MCF 10A (cell line): Measurements from ENCODE around the gene FNDC5. TPM values are rescaled to one million over a fixed set of nuclear protein-coding genes. Genes with fewer than 3 reads are reported as not detected.

ENCODE experiments used
- BruUV-seq: library from RNA; stranded (reverse); fragments of 400-500 nt; replicated peaks from 2 replicates; lab custom pipeline; 2021; lab: Mats Ljungman, UMichigan
- CTCF ChIA-PET: fragments of 300-600 bp; sonication (Branson Sonifier 250); formaldehyde crosslinking; extraction: SDS; loops from one replicate; lab custom pipeline; 2021; ENCODE audit warnings: antibody characterized with exemption, inconsistent platforms; lab: Yijun Ruan, JAX
- POLR2A ChIA-PET: fragments of 300-600, 350-650 bp; sonication (Branson Sonifier 250); formaldehyde crosslinking; extraction: SDS; loops from one replicate; lab custom pipeline; 2020; ENCODE audit warnings: antibody characterized with exemption, inconsistent platforms; lab: Yijun Ruan, JAX
- DNase-seq: peaks from one replicate; pipeline ENCODE4 v3.0.0-alpha.2; 2018; ENCODE audit not compliant: unreplicated experiment
- H3K27ac Mint-ChIP-seq: one replicate; pipeline ENCODE4 v1.8.0; 2022; ENCODE audit warnings: mild to moderate bottlenecking, low read depth, mixed read lengths; ENCODE audit not compliant: unreplicated experiment
- H3K27me3 Mint-ChIP-seq: one replicate; pipeline ENCODE4 v1.8.0; 2022; ENCODE audit warnings: mixed read lengths; ENCODE audit not compliant: insufficient read depth, unreplicated experiment
- H3K36me3 Mint-ChIP-seq: one replicate; pipeline ENCODE4 v1.8.0; 2022; ENCODE audit warnings: mild to moderate bottlenecking, moderate library complexity, mixed read lengths; ENCODE audit not compliant: insufficient read depth, unreplicated experiment
- H3K4me1 Mint-ChIP-seq: one replicate; pipeline ENCODE4 v1.8.0; 2022; ENCODE audit warnings: mixed read lengths; ENCODE audit not compliant: insufficient read depth, unreplicated experiment
- H3K4me3 Mint-ChIP-seq: one replicate; pipeline ENCODE4 v1.8.0; 2022; ENCODE audit warnings: mild to moderate bottlenecking, moderate library complexity, mixed read lengths; ENCODE audit not compliant: unreplicated experiment
- H3K9me3 Mint-ChIP-seq: one replicate; pipeline ENCODE4 v1.8.0; 2022; ENCODE audit warnings: mixed read lengths; ENCODE audit not compliant: unreplicated experiment
- CTCF ChIP-seq: fragments of 200-600 bp; IDR thresholded peaks from one replicate; pipeline ENCODE4 v1.8.0; 2022; ENCODE audit warnings: antibody characterized with exemption, mild to moderate bottlenecking; ENCODE audit not compliant: unreplicated experiment
- intact Hi-C: fragments of 100-400 bp; cut with micrococcal nuclease; formaldehyde crosslinking; loops from 2 replicates; pipeline ENCODE4 v1.14.1; 2022
- total RNA-seq: library from RNA; stranded (reverse); gene quantifications from 2 replicates; pipeline ENCODE4 v1.2.3, GENCODE V29; 2022

Gene FNDC5
- total RNA-seq, 1 experiment from 2014 or later, result not detected

GRCh38 chr1:32865639-32866405, 4.9 kb downstream of the FNDC5 start:
- H3K27ac Mint-ChIP-seq, result no peak overlapping the region
- peaks cover 5% of the 10 kb centered on the region for H3K4me1 Mint-ChIP-seq
- H3K9me3 Mint-ChIP-seq, result no peaks in the 10 kb centered on the region
- ChIA-PET POLR2A (interaction anchor here (1.2 kb wide), 1 partner anchor 48 kb away, joined by 3 read pairs; the partner anchor contains the start of genes S100PBP and YARS1), CTCF (interaction anchor here (0.6 to 1.3 kb wide), 4 partner anchors 92 to 554 kb away, joined by 3 to 6 read pairs (median 4); no protein-coding TSS in a partner anchor)
- no TSS peak for BruUV-seq
- no peak for DNase-seq
- TF ChIP-seq CTCF, result no peak
- H3K36me3 Mint-ChIP-seq, result peaks cover 16% of the 10 kb centered on the region
- H3K27me3 Mint-ChIP-seq, result peaks cover 12% of the 10 kb centered on the region
- H3K4me3 Mint-ChIP-seq, result no peak overlapping the region
- intact Hi-C loops, result no loop called here

GRCh38 chr1:32864375-32865019, 6.2 kb downstream of the FNDC5 start:
- Mint-ChIP-seq H3K4me1 (no peaks in the 10 kb centered on the region), H3K27me3 (peaks cover 3% of the 10 kb centered on the region), H3K27ac (no peak overlapping the region), H3K4me3 (no peak overlapping the region), H3K9me3 (no peaks in the 10 kb centered on the region), H3K36me3 (peaks cover 16% of the 10 kb centered on the region)
- CTCF ChIA-PET, result interaction anchor here (0.6 to 3.9 kb wide), 2 partner anchors 8 to 213 kb away, joined by 4 to 16 read pairs; partner anchors contain the start of gene RBBP4
- BruUV-seq, result no TSS peak
- no peak for TF ChIP-seq CTCF
- POLR2A ChIA-PET, result no interaction called here
- intact Hi-C loops, result no loop called here
- DNase-seq, result no peak

- Mint-ChIP-seq H3K36me3 (peaks cover 16% of the 10 kb centered on the region), H3K27me3 (no peaks in the 10 kb centered on the region), H3K4me1 (no peaks in the 10 kb centered on the region), H3K9me3 (no peaks in the 10 kb centered on the region), H3K27ac (no peak overlapping the region), H3K4me3 (no peak overlapping the region)
- intact Hi-C loops, result no loop called here
- no TSS peak for BruUV-seq
- DNase-seq, result no peak
- TF ChIP-seq CTCF, result no peak
- CTCF ChIA-PET, result interaction anchor here (0.6 to 3.9 kb wide), 3 partner anchors 8 to 213 kb away, joined by 4 to 16 read pairs (median 8); partner anchors contain the start of gene RBBP4
- POLR2A ChIA-PET, result no interaction called here
Observed at GRCh38 chr1:32863881-32864245, 6.8 kb downstream of the FNDC5 start.

GRCh38 chr1:32863218-32863880, 7.4 kb downstream of the FNDC5 start:
- Mint-ChIP-seq H3K36me3 (peaks cover 16% of the 10 kb centered on the region), H3K9me3 (no peaks in the 10 kb centered on the region), H3K4me1 (no peaks in the 10 kb centered on the region), H3K4me3 (no peak overlapping the region), H3K27ac (no peak overlapping the region), H3K27me3 (no peaks in the 10 kb centered on the region)
- DNase-seq, result no peak
- TF ChIP-seq CTCF, result no peak
- no TSS peak for BruUV-seq
- intact Hi-C loops, result no loop called here
- ChIA-PET CTCF (interaction anchor here (0.6 to 3.9 kb wide), 6 partner anchors 9 to 315 kb away, joined by 3 to 16 read pairs (median 4); partner anchors contain the start of gene HPCA), POLR2A (interaction anchor here (0.6 to 0.7 kb wide), 3 partner anchors 10 to 321 kb away, joined by 3 to 7 read pairs (median 3); no protein-coding TSS in a partner anchor)
